ENCODE data around the gene TECPR2.

The TECPR2 gene

GRCh38 chr14:102486513-102487203 lies 123.9 kb downstream of the TECPR2 start:
- TF ChIP-seq, protein P1, sequence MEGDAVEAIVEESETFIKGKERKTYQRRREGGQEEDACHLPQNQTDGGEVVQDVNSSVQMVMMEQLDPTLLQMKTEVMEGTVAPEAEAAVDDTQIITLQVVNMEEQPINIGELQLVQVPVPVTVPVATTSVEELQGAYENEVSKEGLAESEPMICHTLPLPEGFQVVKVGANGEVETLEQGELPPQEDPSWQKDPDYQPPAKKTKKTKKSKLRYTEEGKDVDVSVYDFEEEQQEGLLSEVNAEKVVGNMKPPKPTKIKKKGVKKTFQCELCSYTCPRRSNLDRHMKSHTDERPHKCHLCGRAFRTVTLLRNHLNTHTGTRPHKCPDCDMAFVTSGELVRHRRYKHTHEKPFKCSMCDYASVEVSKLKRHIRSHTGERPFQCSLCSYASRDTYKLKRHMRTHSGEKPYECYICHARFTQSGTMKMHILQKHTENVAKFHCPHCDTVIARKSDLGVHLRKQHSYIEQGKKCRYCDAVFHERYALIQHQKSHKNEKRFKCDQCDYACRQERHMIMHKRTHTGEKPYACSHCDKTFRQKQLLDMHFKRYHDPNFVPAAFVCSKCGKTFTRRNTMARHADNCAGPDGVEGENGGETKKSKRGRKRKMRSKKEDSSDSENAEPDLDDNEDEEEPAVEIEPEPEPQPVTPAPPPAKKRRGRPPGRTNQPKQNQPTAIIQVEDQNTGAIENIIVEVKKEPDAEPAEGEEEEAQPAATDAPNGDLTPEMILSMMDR (IDR thresholded peaks at IDR 0.05; ENCODE audit: borderline replicate concordance, insufficient read depth, low read depth, low read length), result no peak
- no peak overlapping the region for H3K4me3 ChIP-seq (ENCODE audit: low read depth, low read length)

DNA sequence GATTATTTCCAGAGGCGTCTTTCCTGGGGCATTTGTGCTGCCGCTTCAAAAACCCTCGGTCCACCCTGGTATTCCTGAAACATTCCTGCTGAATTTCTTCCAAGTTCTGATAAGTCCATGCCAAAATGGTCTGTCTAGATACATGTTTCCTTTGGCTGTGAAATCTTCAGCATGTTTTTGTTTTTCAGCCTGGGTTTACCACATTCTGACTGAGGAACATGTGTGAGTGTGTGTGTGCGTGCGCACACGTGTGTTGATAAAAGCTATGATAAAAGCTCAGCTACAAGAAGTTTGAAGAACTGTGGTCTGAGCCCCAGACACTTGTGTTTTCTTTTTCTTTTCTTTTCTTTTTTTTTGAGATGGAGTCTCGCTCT lies 124.5 kb downstream of the TECPR2 start:
- no peak overlapping the region for H3K4me3 ChIP-seq (ENCODE audit: low read depth, low read length)
- TF ChIP-seq, protein P1 (IDR thresholded peaks at IDR 0.05; ENCODE audit: borderline replicate concordance, insufficient read depth, low read depth, low read length), result no peak

- TF ChIP-seq, protein P1 (IDR thresholded peaks at IDR 0.05; ENCODE audit: borderline replicate concordance, insufficient read depth, low read depth, low read length), result no peak
- H3K4me3 ChIP-seq (ENCODE audit: low read depth, low read length), result no peak overlapping the region
Measured at GRCh38 chr14:102490456-102490855, 127.7 kb downstream of the TECPR2 start.

GRCh38 chr14:102491366-102491765 lies 128.6 kb downstream of the TECPR2 start:
- TF ChIP-seq, protein P1 (IDR thresholded peaks at IDR 0.05; ENCODE audit: borderline replicate concordance, insufficient read depth, low read depth, low read length), result no peak
- no peak overlapping the region for H3K4me3 ChIP-seq (ENCODE audit: low read depth, low read length)

DNA sequence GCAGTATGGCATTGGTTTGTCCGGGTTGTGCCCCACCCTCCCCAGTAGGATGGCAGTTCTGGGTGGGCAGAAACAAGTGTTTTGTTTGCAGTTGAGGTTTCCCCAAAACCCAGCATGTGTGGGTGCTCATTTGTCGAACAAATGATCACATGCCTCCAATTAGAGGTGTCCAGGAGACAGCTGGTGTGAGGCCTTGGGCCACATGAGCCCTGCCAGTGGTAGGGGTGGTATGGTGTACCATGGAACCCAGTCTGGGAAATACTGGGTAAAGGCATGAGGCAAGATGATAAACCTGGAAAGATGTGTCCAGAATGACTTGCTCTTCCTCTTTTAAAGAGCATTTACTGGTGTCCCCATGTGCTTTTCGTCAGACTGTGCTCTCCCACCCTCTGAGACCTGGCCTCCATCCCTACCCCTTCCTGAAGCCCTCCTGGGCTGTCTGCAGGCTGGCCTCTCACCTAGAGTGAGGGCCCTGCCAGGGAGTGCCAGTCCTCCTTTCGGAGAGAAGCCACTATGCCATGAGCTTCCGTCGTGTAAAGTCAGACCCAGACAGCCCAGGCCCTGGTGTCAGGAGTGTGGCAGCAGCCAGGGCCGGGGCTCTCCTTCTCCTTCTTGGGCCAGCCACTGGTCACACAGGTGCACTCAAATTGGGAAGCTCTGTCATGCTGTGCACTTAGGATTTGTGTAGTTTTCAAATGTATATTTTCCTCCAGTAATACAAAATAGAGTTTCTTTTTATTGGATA lies 129.2 kb downstream of the TECPR2 start:
- H3K4me3 ChIP-seq (ENCODE audit: low read depth, low read length), result no peak overlapping the region
- TF ChIP-seq, protein P1 (IDR thresholded peaks at IDR 0.05; ENCODE audit: borderline replicate concordance, insufficient read depth, low read depth, low read length), result no peak

- no peak overlapping the region for H3K4me3 ChIP-seq (ENCODE audit: low read depth, low read length)
- TF ChIP-seq, protein P1 (IDR thresholded peaks at IDR 0.05; ENCODE audit: borderline replicate concordance, insufficient read depth, low read depth, low read length), result no peak
Measured at GRCh38 chr14:102492531-102492910, 129.8 kb downstream of the TECPR2 start.

DNA sequence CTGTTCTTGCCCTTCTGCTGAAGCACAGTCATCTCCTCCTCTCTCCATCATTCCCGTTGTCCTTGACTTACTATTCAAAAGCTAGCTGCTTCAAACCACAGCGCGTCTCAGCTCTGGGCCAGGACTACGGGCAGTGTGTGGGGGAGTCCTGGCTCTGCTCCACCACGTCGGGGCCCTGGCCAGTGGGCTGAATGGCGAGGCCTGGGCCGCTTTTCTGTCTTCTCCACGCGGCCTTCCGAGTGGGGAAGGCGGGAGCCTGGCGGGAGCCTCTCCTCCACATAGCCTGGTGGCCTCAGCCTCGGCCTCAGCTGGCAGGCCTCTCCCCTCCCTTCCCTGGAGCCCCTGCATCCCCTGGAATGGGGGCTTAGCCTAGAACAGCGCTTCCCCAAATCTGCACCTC lies 130.4 kb downstream of the TECPR2 start:
- no peak overlapping the region for H3K4me3 ChIP-seq (ENCODE audit: low read depth, low read length)
- TF ChIP-seq, protein P1 (IDR thresholded peaks at IDR 0.05; ENCODE audit: borderline replicate concordance, insufficient read depth, low read depth, low read length), result no peak

Data from GM12875 (cell line).